Measurements from ENCODE around the gene SERPINB7. TPM values are rescaled to one million over a fixed set of nuclear protein-coding genes. Genes with fewer than 3 reads are reported as not detected.

SERPINB7 gene
- total and polyA plus RNA-seq, 2 donors = 1.4 to 28.9 TPM

DNA sequence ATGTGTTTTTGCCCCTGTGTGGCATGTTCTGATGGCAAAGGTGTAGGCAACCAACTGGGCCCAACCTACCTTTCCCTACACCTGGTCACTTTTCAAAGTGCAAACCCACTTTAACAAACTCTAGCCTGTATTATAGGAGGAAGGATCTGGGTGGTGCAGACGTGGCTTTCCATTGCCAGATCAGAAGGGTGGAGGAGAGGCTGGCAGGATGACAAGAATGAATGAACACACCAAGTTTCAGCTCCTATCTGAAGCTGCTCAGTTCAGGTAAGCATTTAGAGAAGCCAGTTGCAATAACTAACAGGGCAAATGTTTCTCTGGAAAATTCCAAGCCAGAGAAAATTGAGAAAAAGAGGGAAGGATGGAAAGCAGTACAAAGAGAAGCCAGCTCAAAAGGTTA is 707 bp upstream of the SERPINB7 start:
- no peaks in the 10 kb centered on the region for H3K27me3 ChIP-seq (ENCODE audit: control insufficient read depth in 2 of 2, insufficient read depth in 1 of 2, low read length in 1 of 2)
- no peak for DNase-seq (ENCODE audit: low read depth in 6 of 9, low spot score in 9 of 9)
- no peaks in the 10 kb centered on the region for H3K4me1 ChIP-seq (ENCODE audit: control insufficient read depth in 2 of 2, insufficient read depth in 2 of 2, low read length in 2 of 2)
- WGBS = 66% methylated on average over 1 of the region's 1 CpG
- no peak overlapping the region for H3K4me3 ChIP-seq (ENCODE audit: low read length in 2 of 2)
- no peaks in the 10 kb centered on the region for H3K36me3 ChIP-seq (ENCODE audit: control insufficient read depth in 2 of 2, insufficient read depth in 2 of 2, low read length in 1 of 2)
- H3K9me3 ChIP-seq (ENCODE audit: control insufficient read depth in 2 of 2, insufficient read depth in 1 of 2, low read length in 1 of 2) = no peaks in the 10 kb centered on the region
- no peak overlapping the region for H3K27ac ChIP-seq (ENCODE audit: low read depth in 1 of 2, low read length in 1 of 2)

DNA sequence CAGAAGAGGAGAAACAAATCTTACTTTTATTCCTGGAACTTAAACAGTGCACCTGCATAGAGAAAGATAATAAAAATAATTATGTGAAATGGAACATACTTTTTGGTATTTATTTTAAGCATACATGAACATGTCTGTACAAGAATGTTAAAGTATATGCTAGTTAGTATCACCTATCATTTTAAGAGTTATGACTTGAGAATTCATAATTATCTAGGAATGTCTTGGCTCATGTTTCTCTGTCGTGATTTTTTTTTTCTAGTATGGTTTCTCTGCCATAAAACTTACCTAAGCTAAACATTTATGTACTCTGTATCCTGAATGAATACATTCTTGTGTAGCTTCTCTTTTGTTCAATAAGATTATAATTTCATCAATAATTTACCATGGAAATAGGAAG is 4.2 kb downstream of the SERPINB7 start:
- H3K9me3 ChIP-seq (ENCODE audit: control insufficient read depth in 2 of 2, insufficient read depth in 1 of 2, low read length in 1 of 2) = no peaks in the 10 kb centered on the region
- DNase-seq (ENCODE audit: low read depth in 6 of 9, low spot score in 9 of 9) = no peak
- no peaks in the 10 kb centered on the region for H3K4me1 ChIP-seq (ENCODE audit: control insufficient read depth in 2 of 2, insufficient read depth in 2 of 2, low read length in 2 of 2)
- H3K4me3 ChIP-seq (ENCODE audit: low read length in 2 of 2) = no peak overlapping the region
- H3K27me3 ChIP-seq (ENCODE audit: control insufficient read depth in 2 of 2, insufficient read depth in 1 of 2, low read length in 1 of 2) = no peaks in the 10 kb centered on the region
- H3K36me3 ChIP-seq (ENCODE audit: control insufficient read depth in 2 of 2, insufficient read depth in 2 of 2, low read length in 1 of 2) = no peaks in the 10 kb centered on the region
- 90% methylated on average over 1 of the region's 1 CpG for WGBS
- no peak overlapping the region for H3K27ac ChIP-seq (ENCODE audit: low read depth in 1 of 2, low read length in 1 of 2)

DNA sequence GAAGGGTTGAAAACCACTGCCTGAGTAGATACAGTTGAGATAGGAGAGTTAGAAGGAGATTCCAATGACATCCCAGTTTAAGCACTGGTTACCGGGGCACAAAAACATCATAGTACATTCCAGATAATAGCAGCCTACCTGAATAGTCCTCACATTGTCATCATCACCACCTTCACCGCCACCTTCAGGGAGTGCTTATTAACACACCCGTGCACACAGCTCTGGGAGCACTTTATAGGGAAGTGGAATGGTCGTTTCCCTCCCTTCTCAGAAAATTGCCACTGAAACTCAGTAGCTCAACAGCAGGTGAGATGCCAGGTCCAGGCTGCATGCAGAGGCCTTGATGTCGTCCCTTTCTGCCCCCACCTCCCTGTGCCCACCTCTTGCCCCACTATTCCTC is 8.2 kb downstream of the SERPINB7 start:
- H3K4me3 ChIP-seq (ENCODE audit: low read length in 2 of 2) = no peak overlapping the region
- no peaks in the 10 kb centered on the region for H3K36me3 ChIP-seq (ENCODE audit: control insufficient read depth in 2 of 2, insufficient read depth in 2 of 2, low read length in 1 of 2)
- no peak for DNase-seq (ENCODE audit: low read depth in 6 of 9, low spot score in 9 of 9)
- no peak overlapping the region for H3K27ac ChIP-seq (ENCODE audit: low read depth in 1 of 2, low read length in 1 of 2)
- WGBS = 70% methylated on average over 5 of the region's 5 CpGs
- no peaks in the 10 kb centered on the region for H3K4me1 ChIP-seq (ENCODE audit: control insufficient read depth in 2 of 2, insufficient read depth in 2 of 2, low read length in 2 of 2)
- H3K27me3 ChIP-seq (ENCODE audit: control insufficient read depth in 2 of 2, insufficient read depth in 1 of 2, low read length in 1 of 2) = no peaks in the 10 kb centered on the region
- no peaks in the 10 kb centered on the region for H3K9me3 ChIP-seq (ENCODE audit: control insufficient read depth in 2 of 2, insufficient read depth in 1 of 2, low read length in 1 of 2)

DNA sequence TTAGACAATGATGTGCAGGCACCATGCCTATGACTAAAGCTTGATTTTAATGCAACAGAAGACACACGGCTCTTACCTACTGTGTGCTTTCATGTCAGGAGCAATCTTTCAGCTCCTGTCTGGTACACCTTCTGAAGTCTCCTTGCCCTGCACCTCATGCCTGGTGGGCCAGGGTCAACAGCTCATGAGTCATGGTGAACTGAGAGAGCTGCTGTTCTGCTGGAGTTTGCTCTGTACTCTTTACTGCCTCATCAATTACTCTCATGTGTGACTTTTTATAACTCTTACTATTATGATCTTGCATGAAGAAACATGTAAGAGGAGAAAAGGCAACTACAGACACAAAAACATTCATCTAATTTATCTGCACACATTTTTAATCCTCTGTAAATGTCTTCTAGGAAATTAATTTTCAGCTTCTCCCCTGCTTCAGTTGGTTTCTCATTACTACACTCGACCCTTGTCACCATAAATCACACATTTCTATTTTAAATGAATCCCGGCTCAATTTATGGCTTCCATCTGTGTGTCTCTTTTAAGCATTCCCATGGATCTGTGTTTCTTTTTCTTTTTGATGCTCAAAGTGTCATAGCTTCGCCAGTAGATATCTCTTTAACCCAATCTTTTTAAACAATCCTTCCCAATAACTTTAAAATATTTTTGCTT is 9.7 kb downstream of the SERPINB7 start:
- WGBS = 70% methylated on average over 4 of the region's 4 CpGs
- DNase-seq (ENCODE audit: low read depth in 6 of 9, low spot score in 9 of 9) = no peak
- no peaks in the 10 kb centered on the region for H3K36me3 ChIP-seq (ENCODE audit: control insufficient read depth in 2 of 2, insufficient read depth in 2 of 2, low read length in 1 of 2)

DNA sequence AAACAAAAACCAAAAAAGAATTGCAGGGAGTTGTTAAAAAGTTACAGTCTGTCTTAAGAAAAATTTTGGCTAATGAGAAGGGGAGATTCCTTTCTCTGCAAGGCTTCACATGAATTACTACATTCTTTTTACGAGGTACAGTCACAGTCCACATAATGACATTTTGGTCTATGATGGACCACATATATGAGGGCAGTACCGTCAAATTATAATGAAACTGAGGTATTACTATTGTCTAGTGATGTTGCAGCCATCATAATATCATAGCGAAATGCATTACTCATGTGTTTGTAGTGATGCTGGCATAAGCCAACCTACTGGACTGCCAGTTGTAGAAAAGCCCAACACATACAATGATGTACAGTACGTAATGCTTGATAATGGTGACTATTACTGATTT is 12.5 kb downstream of the SERPINB7 start:
- 96% methylated on average over 4 of the region's 4 CpGs for whole genome bisulfite sequencing
- H3K4me3 ChIP-seq (ENCODE audit: low read length in 2 of 2) = no peak overlapping the region
- H3K27ac ChIP-seq (ENCODE audit: low read depth in 1 of 2, low read length in 1 of 2) = no peak overlapping the region
- H3K9me3 ChIP-seq (ENCODE audit: control insufficient read depth in 2 of 2, insufficient read depth in 1 of 2, low read length in 1 of 2) = no peaks in the 10 kb centered on the region
- no peaks in the 10 kb centered on the region for H3K27me3 ChIP-seq (ENCODE audit: control insufficient read depth in 2 of 2, insufficient read depth in 1 of 2, low read length in 1 of 2)
- DNase-seq (ENCODE audit: low read depth in 6 of 9, low spot score in 9 of 9) = no peak
- H3K4me1 ChIP-seq (ENCODE audit: control insufficient read depth in 2 of 2, insufficient read depth in 2 of 2, low read length in 2 of 2) = no peaks in the 10 kb centered on the region
- no peaks in the 10 kb centered on the region for H3K36me3 ChIP-seq (ENCODE audit: control insufficient read depth in 2 of 2, insufficient read depth in 2 of 2, low read length in 1 of 2)

More for the DNA sequence above, 9.7 kb downstream of the SERPINB7 start:
- Histone ChIP-seq H3K27me3 (ENCODE audit: control insufficient read depth in 2 of 2, insufficient read depth in 1 of 2, low read length in 1 of 2) (no peaks in the 10 kb centered on the region), H3K9me3 (ENCODE audit: control insufficient read depth in 2 of 2, insufficient read depth in 1 of 2, low read length in 1 of 2) (no peaks in the 10 kb centered on the region), H3K4me3 (ENCODE audit: low read length in 2 of 2) (no peak overlapping the region), H3K27ac (ENCODE audit: low read depth in 1 of 2, low read length in 1 of 2) (no peak overlapping the region), H3K4me1 (ENCODE audit: control insufficient read depth in 2 of 2, insufficient read depth in 2 of 2, low read length in 2 of 2) (no peaks in the 10 kb centered on the region)

DNA sequence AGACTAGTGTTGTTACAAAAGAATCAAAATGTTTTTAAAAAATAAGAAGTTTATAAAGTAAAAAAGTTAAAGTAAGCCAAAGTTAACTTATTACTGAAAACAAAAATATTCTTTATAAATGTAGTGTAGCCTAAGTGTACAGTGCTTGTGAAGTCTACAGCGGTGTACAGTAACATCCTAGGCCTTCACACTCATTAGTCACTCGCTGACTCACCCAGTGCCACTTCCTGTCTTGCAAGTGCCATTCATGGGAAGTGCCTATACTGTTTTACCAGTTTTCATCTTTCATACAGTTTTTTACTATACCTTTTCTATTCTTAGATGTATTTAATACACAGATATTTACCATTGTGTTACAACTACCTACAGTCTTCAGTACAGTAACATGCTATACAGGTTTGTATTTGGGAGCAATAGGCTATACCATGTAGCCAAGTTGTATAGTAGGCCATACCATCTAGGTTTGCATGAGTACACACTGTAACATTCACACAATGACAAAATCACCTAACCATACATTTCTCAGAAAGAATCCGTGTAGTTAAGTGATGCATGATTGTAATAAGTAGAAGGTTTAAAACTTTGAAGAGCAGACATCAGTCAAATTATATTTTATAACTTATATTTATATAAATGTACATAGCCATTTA is 13.4 kb downstream of the SERPINB7 start:
- Histone ChIP-seq H3K4me3 (ENCODE audit: low read length in 2 of 2) (no peak overlapping the region), H3K27me3 (ENCODE audit: control insufficient read depth in 2 of 2, insufficient read depth in 1 of 2, low read length in 1 of 2) (no peaks in the 10 kb centered on the region), H3K27ac (ENCODE audit: low read depth in 1 of 2, low read length in 1 of 2) (no peak overlapping the region), H3K36me3 (ENCODE audit: control insufficient read depth in 2 of 2, insufficient read depth in 2 of 2, low read length in 1 of 2) (no peaks in the 10 kb centered on the region), H3K9me3 (ENCODE audit: control insufficient read depth in 2 of 2, insufficient read depth in 1 of 2, low read length in 1 of 2) (no peaks in the 10 kb centered on the region), H3K4me1 (ENCODE audit: control insufficient read depth in 2 of 2, insufficient read depth in 2 of 2, low read length in 2 of 2) (no peaks in the 10 kb centered on the region)
- 85% methylated on average over 3 of the region's 3 CpGs for WGBS
- no peak for DNase-seq (ENCODE audit: low read depth in 6 of 9, low spot score in 9 of 9)

DNA sequence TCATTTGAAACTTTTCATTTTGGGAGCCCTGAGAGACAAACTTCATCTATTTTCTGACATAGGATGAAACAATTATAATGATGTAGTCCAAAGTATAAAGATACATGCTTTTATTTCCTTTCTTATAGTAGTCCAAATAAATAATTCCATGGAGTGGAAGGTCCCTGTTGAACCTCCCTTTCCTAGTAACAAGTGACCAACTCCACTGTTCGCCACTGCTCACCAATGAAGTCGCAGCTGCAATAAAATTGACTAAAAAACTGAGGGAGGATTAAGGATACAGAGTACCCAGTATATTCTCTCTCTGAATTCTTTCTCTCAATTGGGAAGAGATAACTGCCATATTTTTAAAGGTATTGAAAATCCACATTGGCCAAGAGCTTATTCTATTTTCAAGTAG is 14.1 kb downstream of the SERPINB7 start:
- H3K9me3 ChIP-seq (ENCODE audit: control insufficient read depth in 2 of 2, insufficient read depth in 1 of 2, low read length in 1 of 2) = no peaks in the 10 kb centered on the region
- no peaks in the 10 kb centered on the region for H3K27me3 ChIP-seq (ENCODE audit: control insufficient read depth in 2 of 2, insufficient read depth in 1 of 2, low read length in 1 of 2)
- H3K27ac ChIP-seq (ENCODE audit: low read depth in 1 of 2, low read length in 1 of 2) = no peak overlapping the region
- DNase-seq (ENCODE audit: low read depth in 6 of 9, low spot score in 9 of 9) = no peak
- H3K36me3 ChIP-seq (ENCODE audit: control insufficient read depth in 2 of 2, insufficient read depth in 2 of 2, low read length in 1 of 2) = no peaks in the 10 kb centered on the region
- H3K4me1 ChIP-seq (ENCODE audit: control insufficient read depth in 2 of 2, insufficient read depth in 2 of 2, low read length in 2 of 2) = no peaks in the 10 kb centered on the region
- no peak overlapping the region for H3K4me3 ChIP-seq (ENCODE audit: low read length in 2 of 2)
- 96% methylated on average over 2 of the region's 2 CpGs for WGBS

DNA sequence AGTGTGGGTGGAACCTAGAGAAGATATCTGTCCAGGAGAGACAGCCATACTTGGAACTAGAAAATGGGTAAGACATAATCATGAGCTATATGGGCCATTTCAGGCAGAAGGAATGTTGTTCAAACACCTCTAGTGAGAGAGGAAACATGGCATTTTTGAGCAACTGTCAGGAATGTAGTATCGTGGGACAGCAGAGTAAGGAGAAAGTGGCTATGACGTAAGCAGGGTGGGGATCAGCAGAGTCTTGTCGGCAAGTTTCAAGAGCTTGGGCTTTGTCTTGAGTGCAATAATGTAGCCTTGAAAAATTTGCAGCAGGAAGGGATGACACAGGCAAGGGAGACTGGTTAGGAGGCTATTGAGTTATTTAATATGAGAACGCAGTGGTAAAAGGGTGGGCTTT is 20.4 kb downstream of the SERPINB7 start:
- WGBS = 96% methylated on average over 4 of the region's 4 CpGs
- Histone ChIP-seq H3K36me3 (ENCODE audit: control insufficient read depth in 2 of 2, insufficient read depth in 2 of 2, low read length in 1 of 2) (no peaks in the 10 kb centered on the region), H3K27me3 (ENCODE audit: control insufficient read depth in 2 of 2, insufficient read depth in 1 of 2, low read length in 1 of 2) (no peaks in the 10 kb centered on the region), H3K4me1 (ENCODE audit: control insufficient read depth in 2 of 2, insufficient read depth in 2 of 2, low read length in 2 of 2) (no peaks in the 10 kb centered on the region), H3K27ac (ENCODE audit: low read depth in 1 of 2, low read length in 1 of 2) (no peak overlapping the region), H3K9me3 (ENCODE audit: control insufficient read depth in 2 of 2, insufficient read depth in 1 of 2, low read length in 1 of 2) (no peaks in the 10 kb centered on the region), H3K4me3 (ENCODE audit: low read length in 2 of 2) (no peak overlapping the region)
- DNase-seq (ENCODE audit: low read depth in 6 of 9, low spot score in 9 of 9) = no peak

DNA sequence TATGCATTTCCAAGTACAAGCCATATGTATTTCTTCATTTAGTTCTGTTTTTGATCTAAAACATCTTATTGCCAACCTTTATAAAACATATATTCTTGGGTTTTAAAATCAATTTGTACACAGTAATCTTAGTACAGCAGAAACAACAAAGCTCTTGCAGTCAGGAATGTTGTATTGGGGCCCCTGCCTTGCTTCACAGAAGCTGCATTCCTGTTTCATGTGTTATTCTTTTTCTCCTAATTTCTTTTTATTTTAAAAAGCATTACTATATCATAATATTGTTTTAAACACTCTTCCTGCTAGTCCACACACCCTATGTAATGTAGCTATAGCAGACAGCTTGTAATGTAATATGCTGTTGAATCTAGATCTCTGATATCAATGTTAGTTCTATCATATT is 24.0 kb downstream of the SERPINB7 start:
- Histone ChIP-seq H3K4me1 (ENCODE audit: control insufficient read depth in 2 of 2, insufficient read depth in 2 of 2, low read length in 2 of 2) (no peaks in the 10 kb centered on the region), H3K9me3 (ENCODE audit: control insufficient read depth in 2 of 2, insufficient read depth in 1 of 2, low read length in 1 of 2) (peaks cover 0 to 1% of the 10 kb centered on the region in 2 donors), H3K36me3 (ENCODE audit: control insufficient read depth in 2 of 2, insufficient read depth in 2 of 2, low read length in 1 of 2) (no peaks in the 10 kb centered on the region), H3K27ac (ENCODE audit: low read depth in 1 of 2, low read length in 1 of 2) (no peak overlapping the region), H3K4me3 (ENCODE audit: low read length in 2 of 2) (no peak overlapping the region), H3K27me3 (ENCODE audit: control insufficient read depth in 2 of 2, insufficient read depth in 1 of 2, low read length in 1 of 2) (no peaks in the 10 kb centered on the region)
- DNase-seq (ENCODE audit: low read depth in 6 of 9, low spot score in 9 of 9) = no peak
